GM21360 (cell line): ENCODE measurements around the gene MRPS12.
"Not testable (repeated sequence)": the region's sequence is repeated elsewhere in the genome, so short reads cannot be mapped to it uniquely, and the experiment has no call there.

Experiments
- ATAC-seq: cut with Tn5 transposase; IDR thresholded peaks from one replicate; pipeline ENCODE4 v1.9.1; 2021; ENCODE audit warnings: mild to moderate bottlenecking, moderate library complexity; ENCODE audit not compliant: unreplicated experiment

Gene MRPS12

GRCh38 chr19:38932425-38933179 lies 1.9 kb downstream of the MRPS12 start:
- no peak for ATAC-seq

GRCh38 chr19:38933544-38933943 lies 2.8 kb downstream of the MRPS12 start:
- ATAC-seq, result no peak

- ATAC-seq, result no peak
These were observed 9.2 kb downstream of the MRPS12 start for GRCh38 chr19:38939957-38940356.

GRCh38 chr19:38941466-38941865 lies 10.7 kb downstream of the MRPS12 start:
- not testable (repeated sequence) for ATAC-seq

- ATAC-seq, result no peak
These were observed 11.2 kb downstream of the MRPS12 start for GRCh38 chr19:38941979-38942378.

GRCh38 chr19:38942471-38943181 lies 11.9 kb downstream of the MRPS12 start:
- ATAC-seq, result no peak

GRCh38 chr19:38944981-38945506 lies 14.3 kb downstream of the MRPS12 start:
- ATAC-seq, result no peak

GRCh38 chr19:38945562-38946228 lies 15.0 kb downstream of the MRPS12 start:
- ATAC-seq, result no peak

GRCh38 chr19:38946229-38947010 lies 15.7 kb downstream of the MRPS12 start:
- ATAC-seq, result no peak

GRCh38 chr19:38949580-38950367 lies 19.0 kb downstream of the MRPS12 start:
- ATAC-seq, result no peak

GRCh38 chr19:38951187-38951586 lies 20.4 kb downstream of the MRPS12 start:
- no peak for ATAC-seq

- ATAC-seq, result no peak
These were observed 21.8 kb downstream of the MRPS12 start for GRCh38 chr19:38952395-38953165.

- ATAC-seq, result no peak
These were observed 22.9 kb downstream of the MRPS12 start for GRCh38 chr19:38953677-38954076.

- no peak for ATAC-seq
These were observed 25.5 kb downstream of the MRPS12 start for GRCh38 chr19:38956264-38956663.

- ATAC-seq, result no peak
These were observed 27.6 kb downstream of the MRPS12 start for GRCh38 chr19:38958301-38958700.

- no peak for ATAC-seq
These were observed 28.9 kb downstream of the MRPS12 start for GRCh38 chr19:38959618-38960017.

- no peak for ATAC-seq
These were observed 34.0 kb downstream of the MRPS12 start for GRCh38 chr19:38964738-38965137.

- ATAC-seq, result not testable (repeated sequence)
These were observed 35.4 kb downstream of the MRPS12 start for GRCh38 chr19:38966149-38966548.
